HG03571 (cell line): Measurements from ENCODE around the gene MDC1.
"Not testable (repeated sequence)": the region's sequence is repeated elsewhere in the genome, so short reads cannot be mapped to it uniquely, and the experiment has no call there.

Source experiments
- ATAC-seq: cut with Tn5 transposase; IDR thresholded peaks from one replicate; pipeline ENCODE4 v1.9.1; 2021; ENCODE audit not compliant: unreplicated experiment

The MDC1 gene

DNA sequence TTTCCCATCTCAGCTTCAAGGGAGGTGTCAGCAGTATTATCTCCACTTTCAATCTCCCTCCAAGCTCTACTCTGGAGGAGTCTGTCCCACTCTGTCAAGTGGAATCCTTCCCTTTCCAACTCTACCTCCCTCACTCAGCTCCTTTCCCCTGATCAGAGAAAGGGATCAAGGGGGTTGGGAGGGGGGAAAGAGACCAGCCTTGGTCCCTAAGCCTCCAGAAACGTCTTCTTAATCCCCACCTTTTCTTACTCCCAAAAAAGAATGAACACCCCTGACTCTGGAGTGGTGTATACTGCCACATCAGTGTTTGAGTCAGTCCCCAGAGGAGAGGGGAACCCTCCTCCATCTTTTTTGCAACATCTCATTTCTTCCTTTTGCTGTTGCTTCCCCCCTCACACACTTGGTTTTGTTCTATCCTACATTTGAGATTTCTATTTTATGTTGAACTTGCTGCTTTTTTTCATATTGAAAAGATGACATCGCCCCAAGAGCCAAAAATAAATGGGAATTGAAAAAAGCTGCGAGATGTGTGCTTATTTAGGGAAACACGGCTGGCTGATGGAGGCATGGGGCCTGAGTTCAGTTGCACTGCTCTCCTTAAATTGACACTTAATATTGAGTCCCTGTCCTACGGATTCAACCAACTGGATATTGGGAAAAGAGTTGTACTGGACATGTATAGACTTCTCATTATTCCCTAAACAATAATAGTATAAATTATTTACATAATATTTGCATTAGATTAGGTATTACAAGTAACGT lies 8.0 kb upstream of the MDC1 start:
- no peak for ATAC-seq

DNA sequence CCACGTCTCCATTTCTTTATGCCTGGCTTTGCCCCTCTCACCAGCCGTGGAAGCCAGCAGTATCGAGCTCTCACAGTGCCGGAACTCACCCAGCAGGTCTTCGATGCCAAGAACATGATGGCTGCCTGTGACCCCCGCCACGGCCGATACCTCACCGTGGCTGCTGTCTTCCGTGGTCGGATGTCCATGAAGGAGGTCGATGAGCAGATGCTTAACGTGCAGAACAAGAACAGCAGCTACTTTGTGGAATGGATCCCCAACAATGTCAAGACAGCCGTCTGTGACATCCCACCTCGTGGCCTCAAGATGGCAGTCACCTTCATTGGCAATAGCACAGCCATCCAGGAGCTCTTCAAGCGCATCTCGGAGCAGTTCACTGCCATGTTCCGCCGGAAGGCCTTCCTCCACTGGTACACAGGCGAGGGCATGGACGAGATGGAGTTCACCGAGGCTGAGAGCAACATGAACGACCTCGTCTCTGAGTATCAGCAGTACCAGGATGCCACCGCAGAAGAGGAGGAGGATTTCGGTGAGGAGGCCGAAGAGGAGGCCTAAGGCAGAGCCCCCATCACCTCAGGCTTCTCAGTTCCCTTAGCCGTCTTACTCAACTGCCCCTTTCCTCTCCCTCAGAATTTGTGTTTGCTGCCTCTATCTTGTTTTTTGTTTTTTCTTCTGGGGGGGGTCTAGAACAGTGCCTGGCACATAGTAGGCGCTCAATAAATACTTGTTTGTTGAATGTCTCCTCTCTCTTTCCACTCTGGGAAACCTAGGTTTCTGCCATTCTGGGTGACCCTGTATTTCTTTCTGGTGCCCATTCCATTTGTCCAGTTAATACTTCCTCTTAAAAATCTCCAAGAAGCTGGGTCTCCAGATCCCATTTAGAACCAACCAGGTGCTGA lies 7.0 kb upstream of the MDC1 start:
- not testable (repeated sequence) for ATAC-seq

- not testable (repeated sequence) for ATAC-seq
These were observed 6.2 kb upstream of the MDC1 start for GRCh38 chr6:30723159-30723842.

DNA sequence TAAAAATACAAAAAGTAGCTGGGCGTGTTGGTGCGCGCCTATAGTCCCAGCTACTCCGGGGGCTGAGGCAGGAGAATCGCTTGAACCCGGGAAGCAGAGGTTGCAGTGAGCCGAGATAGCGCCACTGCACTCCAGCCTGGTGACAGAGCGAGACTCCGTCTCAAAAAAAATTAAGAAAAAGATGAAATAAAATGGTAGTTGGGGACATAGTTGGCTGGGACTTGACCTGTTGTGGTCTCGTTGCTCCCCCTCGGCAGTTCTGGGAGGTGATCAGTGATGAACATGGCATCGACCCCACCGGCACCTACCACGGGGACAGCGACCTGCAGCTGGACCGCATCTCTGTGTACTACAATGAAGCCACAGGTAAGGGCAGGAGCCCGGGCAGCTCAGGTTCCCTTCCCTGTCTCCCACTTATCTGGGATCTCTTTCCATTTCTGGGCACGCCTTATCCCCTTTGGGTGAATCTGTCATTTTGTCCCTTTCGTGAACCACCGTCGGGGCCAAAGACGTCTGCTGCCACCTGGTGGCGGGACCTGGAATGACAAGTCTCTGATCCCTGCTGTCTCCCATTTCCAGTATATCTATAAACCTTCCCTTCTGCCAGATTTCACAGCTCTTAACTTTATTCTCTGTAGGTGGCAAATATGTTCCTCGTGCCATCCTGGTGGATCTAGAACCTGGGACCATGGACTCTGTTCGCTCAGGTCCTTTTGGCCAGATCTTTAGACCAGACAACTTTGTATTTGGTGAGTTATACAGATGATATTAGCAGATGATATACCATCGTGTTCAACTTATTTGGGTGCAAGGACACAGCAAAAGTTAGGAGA lies 5.4 kb upstream of the MDC1 start:
- ATAC-seq: no peak

- not testable (repeated sequence) for ATAC-seq
These were observed 4.9 kb upstream of the MDC1 start for GRCh38 chr6:30722025-30722279.

DNA sequence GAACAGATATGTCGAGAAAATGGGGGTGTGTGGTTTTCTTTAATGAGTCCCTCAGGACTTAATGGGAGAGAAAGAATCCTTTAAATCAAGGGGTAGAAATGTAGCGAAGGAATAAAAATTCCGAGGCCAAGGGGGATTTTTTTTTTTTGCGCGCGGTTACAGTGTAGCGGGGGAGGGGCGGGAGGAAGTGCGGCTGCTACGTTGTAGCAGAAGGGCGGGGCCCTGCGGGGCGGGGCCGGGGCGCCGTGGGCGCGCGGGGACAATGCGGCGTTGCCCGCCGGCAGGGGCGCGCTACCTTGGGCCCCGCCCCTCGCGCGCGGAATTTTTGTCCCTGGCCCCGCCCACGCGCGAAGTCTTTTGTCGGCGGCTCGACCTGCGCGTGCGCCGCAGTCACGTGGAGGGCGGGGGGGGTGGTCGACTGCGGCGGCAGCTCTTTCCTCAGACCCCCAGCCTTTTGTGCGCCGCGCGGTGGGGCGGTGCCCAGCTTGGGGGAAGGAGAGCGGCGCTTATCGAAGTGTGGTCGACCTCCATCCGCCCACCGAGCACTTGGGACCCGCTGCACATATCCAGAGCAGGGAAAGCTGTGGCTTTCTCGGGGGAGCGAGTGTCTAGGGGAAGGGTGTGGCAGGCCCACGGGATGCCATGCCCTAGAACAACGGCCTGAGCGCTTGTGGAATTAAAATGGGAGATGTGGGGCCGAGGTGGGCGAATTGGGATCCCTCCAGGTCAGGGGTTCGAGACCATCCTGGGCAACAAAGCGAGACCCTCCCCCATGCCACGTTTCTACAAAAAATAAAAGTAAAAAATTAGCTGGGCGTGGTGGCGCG lies 4.3 kb upstream of the MDC1 start:
- no peak for ATAC-seq

- no peak for ATAC-seq
These were observed 3.7 kb upstream of the MDC1 start for GRCh38 chr6:30720738-30721197.

DNA sequence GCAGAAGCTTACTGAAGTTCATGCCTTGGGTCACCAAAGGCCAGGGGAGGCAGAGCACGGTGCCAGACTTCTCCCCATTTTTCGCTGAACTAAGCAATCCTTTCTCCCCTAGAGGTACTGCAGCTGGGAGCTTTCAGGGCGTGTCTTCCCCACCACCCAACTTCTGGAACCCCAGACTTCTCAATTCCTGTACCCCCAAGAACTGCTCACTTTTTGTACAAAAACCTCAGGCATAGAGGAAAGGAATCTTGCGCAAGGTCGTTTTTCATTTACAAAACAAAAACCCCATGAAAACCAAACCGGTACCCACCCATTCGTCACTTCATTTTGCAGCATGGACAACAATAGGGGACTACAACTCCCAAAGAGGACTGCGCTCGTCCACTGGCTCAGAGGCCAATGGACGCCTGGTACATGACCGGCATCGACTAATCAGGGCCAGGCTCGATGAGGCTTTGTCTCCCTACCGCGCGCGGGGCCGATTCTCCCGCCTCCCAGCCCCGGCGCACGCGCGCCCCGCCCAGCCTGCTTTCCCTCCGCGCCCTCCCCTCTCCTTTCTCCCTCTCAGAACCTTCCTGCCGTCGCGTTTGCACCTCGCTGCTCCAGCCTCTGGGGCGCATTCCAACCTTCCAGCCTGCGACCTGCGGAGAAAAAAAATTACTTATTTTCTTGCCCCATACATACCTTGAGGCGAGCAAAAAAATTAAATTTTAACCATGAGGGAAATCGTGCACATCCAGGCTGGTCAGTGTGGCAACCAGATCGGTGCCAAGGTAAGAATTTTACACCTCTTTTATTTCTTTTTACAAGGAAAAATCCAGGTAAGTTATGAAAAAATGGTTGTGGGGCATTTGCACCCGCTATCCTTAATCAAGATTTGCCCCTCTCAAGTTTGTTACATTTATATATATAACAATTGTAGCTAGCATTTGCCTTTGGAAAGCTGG lies 3.0 kb upstream of the MDC1 start, which contains the start of gene TUBB:
TUBB (plus strand) TSS at position 562 of the 947 bp plus-strand sequence; CDS start at position 717, 155 bp downstream.
- ATAC-seq: no peak

GRCh38 chr6:30719356-30719755 lies 2.3 kb upstream of the MDC1 start:
- no peak for ATAC-seq

DNA sequence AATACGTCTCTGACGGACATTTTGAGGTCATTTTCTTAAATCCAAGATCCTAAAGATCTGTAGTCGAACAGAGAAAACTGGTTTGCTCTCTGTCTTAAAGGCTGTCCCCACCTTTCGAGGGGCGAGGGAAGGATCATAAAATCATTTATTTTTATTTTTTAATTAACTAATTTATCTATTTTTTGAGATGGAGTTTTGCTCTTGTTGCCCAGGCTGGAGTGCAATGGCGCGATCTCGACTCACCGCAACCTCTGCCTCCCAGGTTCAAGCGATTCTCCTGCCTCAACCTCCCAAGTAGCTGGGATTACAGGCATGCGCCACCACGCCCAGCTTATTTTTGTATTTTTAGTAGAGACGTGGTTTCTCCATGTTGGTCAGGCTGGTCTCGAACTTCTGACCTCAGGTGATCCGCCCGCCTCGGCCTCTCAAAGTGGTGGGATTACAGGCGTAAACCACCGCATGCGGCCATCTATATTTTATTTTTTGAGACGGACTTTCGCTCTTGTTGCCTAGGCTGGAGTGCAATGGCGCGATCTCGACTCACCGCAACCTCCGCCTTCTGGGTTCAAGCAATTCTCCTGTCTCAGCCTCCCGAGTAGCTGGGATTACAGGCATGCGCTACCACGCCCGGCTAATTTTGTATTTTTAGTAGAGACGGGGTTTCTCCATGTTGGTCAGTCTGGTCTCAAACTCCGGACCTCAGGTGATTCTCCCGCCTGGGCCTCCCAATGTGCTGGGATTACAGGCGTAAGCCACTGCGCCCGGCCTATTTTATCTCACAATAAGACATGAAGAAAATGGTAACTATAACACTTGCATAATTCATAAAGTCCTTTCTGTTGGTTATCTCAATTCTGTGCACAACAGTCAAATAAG lies 1.0 kb upstream of the MDC1 start:
- ATAC-seq: not testable (repeated sequence)

DNA sequence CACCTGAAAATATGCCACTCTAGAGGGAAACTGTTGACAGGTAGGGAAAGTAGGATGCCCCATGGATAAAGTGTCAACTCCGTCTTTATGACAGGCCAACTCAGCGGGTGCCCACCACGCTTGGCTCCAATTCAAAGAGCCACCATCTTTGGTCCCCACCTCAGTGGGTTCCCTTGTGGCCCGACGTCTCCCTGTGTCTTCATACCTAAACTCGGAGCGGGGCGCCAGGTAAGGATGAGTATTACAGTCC lies 277 bp downstream of the MDC1 start:
- ATAC-seq: no peak

DNA sequence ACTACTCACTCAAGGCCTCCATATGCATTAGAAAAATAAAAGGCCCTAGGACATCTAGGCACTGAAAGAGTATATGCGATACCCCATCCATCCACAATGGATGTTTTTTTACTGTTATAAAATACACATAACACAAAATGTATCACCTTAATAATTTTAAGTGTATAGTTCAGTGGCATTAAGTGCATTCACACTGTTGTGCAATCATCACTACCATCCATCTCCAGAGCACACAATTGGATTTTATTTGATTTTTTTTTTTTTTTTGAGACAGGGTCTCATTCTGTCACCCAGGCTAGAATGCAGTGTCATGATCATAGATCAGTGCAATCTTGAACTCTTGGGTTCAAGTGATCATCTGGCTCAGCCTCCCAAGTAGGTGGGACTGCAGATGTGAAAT lies 2.8 kb downstream of the MDC1 start:
- ATAC-seq: no peak

DNA sequence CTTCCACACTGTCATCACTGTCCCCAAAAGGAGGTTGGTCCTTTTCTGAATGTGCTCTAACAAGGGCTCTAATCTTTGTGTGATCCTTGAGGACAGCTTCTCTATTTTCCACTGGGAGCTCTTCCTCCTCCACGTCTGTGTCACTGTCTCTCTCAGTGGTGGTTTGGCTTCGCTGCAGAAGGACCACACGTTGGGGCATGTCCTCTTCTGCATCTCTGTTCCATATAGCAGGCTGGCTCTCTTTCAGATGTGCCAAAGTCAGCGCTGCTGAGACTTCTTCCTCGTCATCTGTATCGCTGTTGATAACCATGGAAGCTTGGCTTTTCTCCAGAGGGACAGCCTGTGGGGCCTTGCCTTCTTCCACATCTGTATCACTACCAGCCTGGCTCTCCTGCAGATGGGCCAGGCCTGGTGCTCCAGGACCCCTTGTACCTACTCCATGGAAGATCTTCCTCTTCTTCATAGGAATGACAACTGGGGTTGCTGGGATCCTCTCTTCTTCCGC lies 4.6 kb downstream of the MDC1 start:
- ATAC-seq: no peak

- no peak for ATAC-seq
These were observed 5.2 kb downstream of the MDC1 start for GRCh38 chr6:30711758-30712380.

- ATAC-seq: no peak
These were observed 7.8 kb downstream of the MDC1 start for GRCh38 chr6:30709101-30709868.

GRCh38 chr6:30707281-30707850 lies 9.7 kb downstream of the MDC1 start:
- ATAC-seq: no peak
